ENCODE data around the gene APOC3.

APOC3 gene

GRCh38 chr11:116879800-116880625 is 50.3 kb downstream of the APOC3 start:
- DNase-seq (ENCODE audit: low spot score), result peak; percentile 60

- no peak for DNase-seq (ENCODE audit: low spot score)
Measured at GRCh38 chr11:116881143-116881542, 51.4 kb downstream of the APOC3 start.

- no peak for DNase-seq (ENCODE audit: low spot score)
Measured at GRCh38 chr11:116882386-116882785, 52.7 kb downstream of the APOC3 start.
